DMS 273 (cell line): ENCODE results near the gene AQP12A.

Experiments used
- DNase-seq: peaks from one replicate; lab custom pipeline; 2025; ENCODE audit not compliant: unreplicated experiment; lab: John Stamatoyannopoulos, UW

The AQP12A gene

DNA sequence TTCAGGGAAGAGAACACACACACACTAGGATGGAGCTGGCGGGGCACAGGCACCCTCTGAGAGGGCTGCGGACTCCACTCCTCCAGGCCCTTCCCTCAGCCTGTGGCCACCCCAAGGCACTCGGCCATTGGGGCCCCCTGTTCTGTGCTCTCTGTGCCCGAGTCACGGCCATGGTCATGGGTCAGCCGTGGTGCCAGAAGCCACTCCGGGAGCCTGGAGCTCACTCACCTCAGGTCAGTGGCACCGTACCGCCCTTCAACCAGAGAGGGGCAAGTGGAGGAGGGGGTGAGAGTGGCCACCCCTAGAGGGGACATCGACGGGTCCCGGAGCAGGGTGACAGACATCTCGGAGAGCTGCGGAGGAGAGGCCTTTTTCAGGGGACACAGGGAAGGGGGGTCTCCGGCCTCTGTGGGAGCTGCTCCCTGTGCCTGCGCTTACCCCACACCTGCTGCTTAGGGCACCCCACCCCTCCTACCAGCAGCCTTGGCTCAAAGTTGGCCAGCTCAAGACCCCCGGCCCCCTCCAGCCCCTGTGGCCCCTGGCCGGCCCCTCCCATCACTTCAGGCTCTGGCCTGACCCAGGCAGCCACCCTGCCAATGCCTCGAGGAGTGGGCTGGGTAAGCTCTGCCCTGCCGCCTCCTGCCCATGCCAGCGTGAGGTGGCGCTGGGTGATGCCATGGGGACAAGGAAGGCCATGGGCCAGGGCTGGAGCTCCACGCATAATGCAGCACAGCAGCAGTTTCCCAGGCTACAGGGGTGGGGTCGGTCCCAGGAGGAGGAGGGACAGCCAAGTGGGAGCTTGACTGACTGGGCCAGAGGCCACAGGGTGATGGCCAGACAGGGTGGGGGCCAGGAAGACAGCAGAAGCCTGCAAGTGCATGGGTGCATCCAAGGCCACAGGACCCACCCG is 29.3 kb downstream of the AQP12A start:
- no peak for DNase-seq

DNA sequence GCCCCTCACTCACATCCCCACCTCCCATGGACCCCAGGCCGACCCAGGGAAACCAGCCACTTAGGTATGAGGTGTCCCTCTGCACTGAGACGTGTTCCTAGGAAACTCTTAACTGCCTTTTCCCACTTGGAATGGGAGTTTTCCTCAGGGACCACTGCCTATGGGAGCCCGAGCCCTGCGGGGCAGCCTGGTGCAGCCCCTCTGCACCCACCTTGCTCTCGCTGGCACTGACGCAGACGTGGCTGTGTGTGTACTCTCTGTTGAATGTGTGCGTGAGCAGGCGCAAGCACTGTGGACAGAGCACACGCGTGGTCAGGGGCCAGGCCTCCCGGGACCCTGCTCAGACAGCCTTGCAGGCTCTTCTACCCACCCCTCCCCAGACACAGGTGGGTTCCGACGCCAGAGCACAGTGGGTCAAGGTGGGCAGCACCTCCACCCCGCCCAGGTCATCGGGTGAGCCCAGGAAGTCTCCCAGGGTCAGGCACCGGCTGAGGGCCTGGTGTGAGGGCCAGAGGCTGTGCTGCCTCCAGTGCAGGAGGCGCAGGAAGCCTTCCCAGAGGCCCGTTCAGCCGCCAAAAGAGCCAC is 30.0 kb downstream of the AQP12A start:
- DNase-seq, result no peak

DNA sequence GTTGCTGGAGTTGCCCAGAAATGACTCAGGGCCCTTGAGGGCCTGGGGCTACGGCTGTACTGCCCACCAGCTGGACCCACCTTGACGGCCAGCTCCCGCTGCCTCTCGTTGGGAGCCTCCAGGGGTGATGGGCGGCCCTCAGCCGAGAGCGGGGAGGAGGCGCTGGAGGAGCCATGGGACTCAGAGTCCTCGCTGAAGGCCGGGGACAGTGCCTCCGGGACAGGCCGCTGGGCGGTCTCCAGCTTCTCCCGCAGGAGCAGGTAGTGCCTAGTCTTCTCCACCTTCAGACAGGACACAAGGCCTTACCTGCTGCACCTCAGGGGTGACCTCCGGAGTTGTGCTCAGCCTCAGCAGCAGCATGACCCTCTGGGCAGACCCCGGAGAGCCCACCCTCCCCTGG is 30.7 kb downstream of the AQP12A start:
- DNase-seq, result no peak

DNA sequence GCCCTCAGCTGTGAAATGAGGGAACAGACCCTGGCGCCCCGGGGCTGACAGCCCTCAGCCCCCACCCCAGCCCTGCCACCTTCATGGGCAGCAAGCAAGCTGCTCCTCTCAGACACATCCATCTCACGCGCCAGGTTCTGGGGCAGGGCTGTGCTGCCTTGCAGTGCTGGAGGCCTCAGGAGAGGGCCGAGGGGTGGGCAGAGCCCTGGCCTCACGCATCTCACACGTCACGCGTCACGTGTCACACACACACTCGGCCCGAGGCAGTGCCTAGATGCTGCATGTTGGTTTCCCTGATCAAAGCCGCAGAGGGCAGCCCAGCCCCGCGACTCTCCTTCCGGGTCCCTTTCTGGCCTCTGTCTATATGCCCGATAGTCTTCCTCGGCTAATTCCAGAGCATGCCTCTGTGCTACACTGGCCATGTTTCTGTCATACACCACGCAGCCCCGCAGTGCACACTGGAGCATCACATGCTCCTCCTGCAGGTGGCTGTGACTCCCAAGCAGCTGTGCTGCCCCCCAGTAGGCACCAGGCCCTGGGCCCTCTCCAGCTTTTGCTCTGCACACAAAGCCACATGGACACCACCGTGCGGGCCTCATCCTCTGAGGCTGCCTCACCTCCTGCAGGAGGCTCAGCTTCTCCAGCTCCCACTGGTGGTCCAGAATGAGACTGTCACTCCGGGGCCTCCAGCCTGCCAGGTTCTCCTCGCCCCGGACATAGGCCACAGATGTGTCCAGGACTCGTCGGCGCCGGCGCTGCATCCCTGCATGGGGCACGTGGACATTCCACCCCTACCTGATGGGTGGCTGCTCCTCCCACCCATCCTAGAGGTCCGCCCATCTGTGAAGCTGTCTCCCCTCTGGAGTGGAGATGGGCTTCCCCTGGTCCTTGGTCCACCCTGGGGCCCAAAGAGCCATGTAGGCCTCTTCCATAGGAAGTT is 31.4 kb downstream of the AQP12A start:
- DNase-seq, result peak; percentile 25

DNA sequence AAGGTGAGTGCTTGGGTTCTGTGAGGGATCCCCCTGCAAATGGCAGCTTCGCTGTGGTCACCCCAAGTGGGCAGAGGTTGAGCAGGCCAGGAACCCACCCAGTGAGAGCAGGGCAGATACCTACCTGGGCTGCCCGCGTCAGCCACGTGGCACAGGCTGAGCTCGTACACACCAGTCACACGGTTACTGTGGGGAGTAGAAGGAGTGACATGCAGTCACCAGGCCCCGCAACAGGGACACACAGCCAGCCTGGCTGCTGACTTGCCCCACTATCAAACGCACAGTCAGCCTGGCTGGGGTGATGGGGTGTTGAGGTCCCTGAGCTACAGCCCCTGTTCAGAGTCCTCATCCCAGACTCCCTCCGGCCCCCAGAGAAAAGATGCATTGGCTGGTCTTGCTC is 32.2 kb downstream of the AQP12A start:
- no peak for DNase-seq

DNA sequence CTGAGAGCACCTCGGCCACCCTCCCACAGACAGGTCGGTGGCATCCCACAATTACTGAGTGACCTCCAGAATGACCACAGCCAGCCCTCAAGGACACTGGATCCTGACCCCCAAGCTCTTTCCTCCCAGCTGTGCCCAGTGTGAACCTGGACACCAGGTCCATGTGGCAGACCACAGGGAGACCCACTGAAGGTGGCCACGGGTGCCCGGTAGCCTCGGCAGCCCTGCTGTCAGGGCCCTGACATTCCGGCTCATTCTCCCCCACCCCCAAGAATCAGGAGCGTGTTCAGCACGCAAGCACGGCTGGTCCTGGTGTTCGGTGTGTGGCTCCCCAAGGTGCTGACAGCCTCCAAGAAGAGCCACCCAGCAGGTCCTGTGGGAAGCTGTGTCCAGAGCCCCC is 32.8 kb downstream of the AQP12A start:
- DNase-seq, result no peak

DNA sequence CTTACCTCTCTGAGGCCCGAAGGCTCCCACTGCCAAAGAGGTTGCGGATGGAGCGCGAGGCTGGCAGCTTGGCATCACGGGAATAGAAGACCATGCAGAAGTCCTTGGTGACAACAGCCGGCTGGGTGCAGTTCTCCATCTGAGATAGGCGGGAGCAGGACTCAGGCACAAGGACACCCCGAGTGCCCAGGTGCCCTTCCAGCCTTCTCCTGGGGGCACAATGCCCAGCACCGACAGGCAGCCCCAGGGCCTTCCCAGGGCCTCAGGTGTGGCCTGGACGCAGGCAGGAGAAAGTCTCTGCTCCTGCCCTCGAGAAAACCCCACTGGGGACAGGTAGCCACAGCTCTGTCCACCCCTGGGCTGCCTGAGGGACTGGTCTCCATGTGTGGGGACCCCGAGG is 33.6 kb downstream of the AQP12A start:
- DNase-seq, result no peak

DNA sequence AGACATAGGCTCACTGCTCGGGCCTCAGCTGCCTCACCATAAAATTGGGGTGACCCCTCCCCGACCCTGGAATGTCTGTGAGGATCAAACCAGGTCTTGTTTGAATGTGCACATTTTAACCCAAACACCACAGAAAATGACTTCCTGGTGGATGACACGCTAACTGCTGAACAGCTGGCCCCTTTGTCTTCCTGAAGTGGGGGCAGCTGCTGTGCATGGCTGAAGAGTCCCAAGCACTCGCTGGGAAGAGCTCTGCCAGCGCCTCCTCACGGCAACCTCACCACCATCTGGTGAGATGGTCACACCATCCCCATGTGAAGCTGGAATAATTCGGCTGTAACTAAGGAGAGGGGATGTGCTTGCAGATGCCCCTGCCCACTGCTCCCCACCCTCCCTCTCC is 34.0 kb downstream of the AQP12A start:
- peak; percentile 92 for DNase-seq

DNA sequence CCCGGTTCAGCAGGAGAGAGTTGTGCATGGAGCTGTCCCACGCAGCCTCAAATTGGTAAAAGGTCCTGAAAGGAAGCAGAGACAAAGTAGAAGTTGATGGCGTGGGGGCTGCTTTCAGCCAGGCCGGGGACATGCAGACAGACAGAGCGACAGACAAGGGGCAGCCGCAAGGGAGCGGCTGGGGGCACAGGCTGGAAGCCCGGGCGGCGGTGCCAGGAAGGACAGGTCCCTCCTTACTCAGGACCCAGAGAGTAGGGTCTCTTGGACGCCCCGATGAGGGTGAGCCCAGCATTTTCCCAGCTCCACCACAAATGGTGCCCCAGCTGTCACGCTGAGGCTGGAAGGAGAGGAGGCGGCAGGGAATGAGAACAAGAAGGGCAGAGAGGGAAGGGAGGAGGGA is 35.2 kb downstream of the AQP12A start:
- DNase-seq, result no peak

DNA sequence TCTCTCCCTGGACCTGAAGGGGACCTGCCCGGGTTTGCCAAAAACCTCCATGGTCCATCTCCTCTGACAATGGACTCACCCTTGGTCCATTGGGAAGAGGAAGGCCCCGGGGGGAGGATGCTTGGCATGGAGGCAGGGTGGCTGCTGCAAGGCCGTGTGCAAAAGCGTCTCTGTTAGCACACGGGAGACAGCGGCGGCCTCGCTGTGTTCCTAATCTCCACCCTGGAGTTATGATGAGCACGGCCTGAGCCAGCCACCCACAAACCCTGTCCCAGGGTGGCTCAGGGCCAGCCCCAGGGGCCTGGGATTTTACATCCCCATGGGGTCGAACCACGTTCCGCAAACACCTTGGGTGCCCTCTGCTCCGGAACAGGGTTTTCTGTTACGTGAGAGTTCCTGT is 35.8 kb downstream of the AQP12A start:
- no peak for DNase-seq

DNA sequence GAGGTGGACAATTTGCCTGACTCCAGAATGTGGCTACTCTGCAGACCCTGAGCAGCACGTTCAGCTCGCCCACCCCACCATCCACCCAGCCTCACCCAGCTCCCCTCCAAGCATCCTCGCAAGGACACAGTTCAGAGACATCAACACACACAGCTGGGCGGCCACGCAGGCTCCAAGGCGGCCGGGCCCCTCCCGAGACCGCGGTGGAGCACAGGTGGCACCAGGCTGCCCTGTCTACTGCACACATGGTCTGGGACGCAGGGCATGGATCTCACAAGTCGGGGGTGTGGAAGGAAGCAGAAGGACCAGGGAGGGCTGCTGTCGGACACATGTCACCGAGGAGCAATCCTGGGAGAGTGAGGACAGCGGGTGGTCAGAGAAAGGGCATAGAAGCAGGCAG is 36.2 kb downstream of the AQP12A start:
- no peak for DNase-seq

DNA sequence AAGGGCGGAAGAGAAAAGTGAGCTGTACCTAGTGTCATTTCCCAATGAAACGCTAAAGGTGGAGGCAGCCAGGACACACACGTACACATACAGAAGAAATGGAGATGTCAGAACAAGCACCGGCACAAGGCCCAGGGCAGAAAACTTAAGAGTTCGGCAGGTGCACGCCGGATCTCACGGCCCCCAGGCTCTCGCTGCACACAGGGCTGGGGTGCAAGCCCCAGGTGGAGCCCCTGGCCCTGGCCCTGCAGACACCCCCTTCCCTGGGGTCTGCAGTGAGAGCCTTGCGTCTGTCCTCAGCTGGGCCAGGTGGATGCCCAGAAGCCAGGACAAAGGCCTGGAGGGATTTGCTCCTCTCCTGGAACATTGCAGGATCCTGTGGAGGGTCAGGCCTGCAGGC is 36.7 kb downstream of the AQP12A start:
- no peak for DNase-seq

DNA sequence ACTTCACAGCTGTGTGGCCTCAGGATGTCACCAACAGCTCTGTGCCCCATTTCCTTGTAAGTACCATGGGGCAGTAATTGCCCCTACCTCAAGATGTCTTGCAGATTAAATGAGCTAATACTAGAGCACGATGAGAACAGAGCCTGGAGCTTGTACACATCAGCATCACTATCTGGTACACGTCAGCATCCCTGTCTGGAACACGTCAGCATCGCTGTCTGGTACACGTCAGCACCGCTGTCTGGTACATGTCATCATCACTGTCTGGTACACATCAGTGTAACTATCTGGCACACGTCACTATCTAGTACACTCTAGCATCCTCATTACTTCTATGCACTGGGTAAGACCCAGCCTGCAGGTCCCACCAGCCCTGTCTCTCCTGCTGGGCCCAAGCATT is 37.2 kb downstream of the AQP12A start:
- no peak for DNase-seq

DNA sequence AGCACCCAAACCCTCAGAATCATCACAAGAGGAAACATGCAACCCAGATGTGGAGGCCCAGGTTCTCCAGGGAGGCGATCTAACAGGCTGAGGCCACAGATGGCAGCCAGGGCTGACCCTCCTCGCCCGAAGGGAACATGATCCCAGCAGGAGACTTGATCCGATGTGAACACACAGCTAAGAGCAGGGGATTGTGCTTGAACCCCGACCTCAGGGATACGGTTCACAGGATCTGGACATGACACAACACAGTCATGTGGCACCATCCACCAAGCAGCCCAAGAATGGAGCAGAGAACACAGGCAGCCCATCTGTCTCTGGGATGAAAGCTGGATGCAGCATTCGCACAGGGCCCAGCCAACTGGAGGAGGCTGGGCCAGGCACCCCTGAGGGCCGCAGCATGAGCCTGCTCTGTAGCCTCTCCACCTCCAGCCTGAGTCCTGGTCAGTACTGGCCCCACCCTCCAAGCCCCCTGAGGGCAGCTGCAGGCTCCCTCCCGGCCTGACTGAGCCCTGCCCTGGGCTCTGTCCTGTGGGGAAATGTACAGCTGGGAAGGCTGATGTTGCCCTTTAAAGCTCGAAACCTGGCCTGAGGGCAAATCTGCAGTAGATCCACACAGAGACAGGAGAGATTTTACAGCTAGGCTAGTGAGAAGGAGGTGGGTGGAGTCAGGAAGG is 39.0 kb downstream of the AQP12A start:
- DNase-seq, result peak; percentile 72

DNA sequence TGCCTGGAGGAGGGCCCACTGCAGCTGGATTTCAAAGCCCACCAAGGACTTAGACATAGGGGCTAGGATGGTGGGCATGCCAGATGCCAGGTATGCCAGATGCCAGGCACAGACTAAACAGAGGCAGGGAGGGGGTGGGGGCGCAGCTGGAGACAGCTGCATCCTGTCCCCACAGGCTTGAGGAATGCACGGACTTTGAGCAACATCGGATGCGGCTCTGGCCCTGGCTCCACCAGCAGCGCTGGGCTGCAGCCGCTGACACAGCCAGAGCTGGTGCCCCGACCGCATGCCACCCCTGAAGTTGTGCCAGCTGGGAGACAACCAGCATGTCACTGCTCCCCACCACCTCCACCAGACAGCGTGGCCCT is 39.5 kb downstream of the AQP12A start:
- DNase-seq, result no peak

DNA sequence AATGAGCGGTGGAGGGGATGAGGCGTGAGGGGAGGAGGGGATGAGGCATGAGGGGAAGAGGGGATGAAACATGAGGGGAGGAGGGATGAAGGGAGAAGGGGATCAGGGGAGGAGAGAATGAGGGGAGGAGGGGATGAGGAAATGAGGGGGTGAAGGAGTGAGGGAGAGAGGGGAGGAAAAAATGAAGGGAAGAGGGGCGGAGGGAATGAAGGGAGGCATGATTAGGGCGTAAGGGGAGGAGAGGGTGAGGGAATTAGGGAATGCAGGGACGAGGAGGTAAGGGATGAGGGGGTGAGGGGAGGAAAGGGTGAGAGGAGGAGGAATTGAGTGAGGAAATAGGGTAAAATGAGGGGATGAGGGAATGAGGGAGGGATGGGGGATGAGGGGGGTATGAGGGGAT is 40.5 kb downstream of the AQP12A start:
- DNase-seq, result no peak

DNA sequence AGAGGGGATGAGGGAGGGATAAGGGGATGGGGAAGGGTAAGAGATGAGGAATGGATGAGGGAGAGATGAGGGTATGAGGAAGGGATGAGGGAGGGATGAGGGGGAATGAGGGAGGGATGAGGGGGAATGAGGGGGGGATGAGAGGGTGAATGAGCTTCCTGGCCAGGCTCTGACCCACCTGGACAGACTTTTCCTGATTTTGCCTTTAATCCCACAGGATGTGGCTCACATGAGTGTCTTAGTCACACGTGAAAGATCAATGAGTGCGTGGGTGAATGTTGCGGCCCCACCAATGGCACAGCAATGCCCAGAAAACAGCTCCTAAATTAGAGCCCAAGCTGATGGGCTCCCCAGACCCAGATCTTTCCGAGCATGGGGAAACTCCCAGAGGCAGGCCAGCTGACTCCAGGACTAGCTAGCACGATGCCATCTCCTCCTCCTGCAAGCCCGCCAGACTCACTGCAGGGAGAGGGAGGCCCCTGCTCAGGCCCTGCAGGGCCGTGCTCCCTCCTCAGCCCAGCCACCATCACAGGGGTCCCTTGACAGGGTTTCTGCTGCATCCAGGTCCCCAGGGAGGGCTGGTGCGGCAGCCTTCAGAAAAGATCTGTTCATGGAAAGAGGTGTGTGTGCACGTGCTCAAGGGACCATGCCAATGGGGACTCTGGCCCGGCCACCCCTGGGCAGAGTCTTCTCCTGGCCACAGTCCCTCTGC is 41.4 kb downstream of the AQP12A start:
- peak; percentile 23 for DNase-seq

DNA sequence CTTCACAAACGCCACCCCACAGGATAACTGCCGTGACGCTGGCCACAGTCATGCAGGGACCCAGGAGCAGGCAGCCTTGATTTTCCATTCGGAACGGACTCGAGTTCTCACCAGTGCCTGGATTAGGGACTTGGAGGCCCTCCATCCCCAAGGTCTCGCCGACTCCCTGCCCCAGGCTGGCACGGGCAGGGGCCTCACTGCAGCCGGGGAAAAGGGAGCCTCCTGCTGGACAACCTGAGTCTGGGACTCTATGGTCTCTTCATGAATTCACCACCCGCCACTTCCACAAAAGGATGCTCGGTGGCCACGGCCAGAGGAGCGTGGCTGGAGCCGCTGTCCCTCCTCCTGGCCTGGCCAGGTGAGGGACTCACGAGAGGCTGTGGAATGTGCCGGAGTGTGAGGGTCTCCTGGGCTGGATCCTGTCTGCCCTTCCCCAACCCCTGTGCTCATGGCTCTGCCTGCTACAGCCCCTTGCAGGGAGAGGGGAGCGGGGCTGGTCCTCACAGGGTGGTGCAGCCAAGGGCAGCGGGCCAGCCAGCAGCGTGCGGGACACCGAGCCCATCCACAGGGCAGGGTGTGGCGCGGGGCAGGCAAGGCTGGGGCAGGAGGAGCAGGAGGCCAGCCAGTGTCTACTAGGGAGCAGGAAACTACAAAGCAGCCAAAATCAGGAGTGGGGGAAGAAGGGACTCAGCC is 42.3 kb downstream of the AQP12A start:
- DNase-seq, result peak; percentile 41

DNA sequence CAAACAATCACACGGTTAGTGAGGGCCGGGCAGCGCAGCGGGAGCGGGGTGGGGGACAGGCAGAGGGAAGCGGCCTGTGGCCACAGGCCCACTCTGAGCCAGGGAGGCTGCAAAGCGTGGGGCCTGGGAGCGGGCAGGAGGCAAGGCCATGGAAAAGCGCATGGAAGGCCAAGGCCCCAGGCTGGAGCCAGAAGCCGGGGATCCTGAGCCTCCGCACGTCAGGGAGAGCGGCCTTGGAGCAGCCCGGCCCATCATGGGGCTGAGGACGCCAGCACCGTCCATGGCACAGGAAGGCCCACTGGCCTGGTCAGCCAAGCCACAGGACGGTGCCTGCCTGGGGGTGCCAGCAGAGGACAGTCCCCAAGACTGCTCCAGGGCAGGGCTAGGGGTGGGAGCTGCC is 43.1 kb downstream of the AQP12A start:
- DNase-seq, result no peak

DNA sequence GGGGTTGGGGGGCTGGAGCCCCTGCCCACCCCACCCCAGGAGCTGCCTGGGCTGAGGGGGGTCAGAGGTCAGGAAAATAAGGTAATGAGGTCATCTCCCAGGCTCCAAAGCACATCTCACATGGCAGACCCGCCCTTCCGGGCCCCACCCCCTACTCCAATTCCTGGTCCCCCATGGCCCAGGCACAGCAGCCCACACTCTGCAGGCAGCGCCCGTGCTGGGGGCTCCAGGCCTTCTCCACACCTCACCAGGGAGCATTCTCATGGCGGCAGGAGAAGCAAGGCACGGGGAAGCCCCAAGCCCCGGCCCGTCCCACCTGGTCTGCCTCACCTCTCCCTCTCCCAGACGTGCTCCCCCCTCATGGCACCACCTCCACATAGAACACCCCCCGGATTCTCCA is 43.8 kb downstream of the AQP12A start:
- no peak for DNase-seq
